SK-N-SH (cell line): ENCODE measurements around the gene RAB6C. TPM values are rescaled to one million over a fixed set of nuclear protein-coding genes. Genes with fewer than 3 reads are reported as not detected.

Experiments
- CTCF ChIA-PET: fragments of 300-600, 350-600 bp; formaldehyde crosslinking; extraction: SDS; loops from one replicate; lab custom pipeline; 2021; lab: Yijun Ruan, JAX
- POLR2A ChIA-PET: fragments of 350-600 bp; sonication (Branson Sonifier 250); formaldehyde crosslinking; extraction: SDS; loops from one replicate; lab custom pipeline; 2020; ENCODE audit warnings: antibody characterized with exemption, inconsistent platforms; lab: Yijun Ruan, JAX
- DNase-seq: peaks from one replicate; pipeline ENCODE4 v3.0.0; 2012
- H2AFZ ChIP-seq: fragments of 200-600 bp; sonication (generic); 2 replicates; pipeline ENCODE4 v1.8.1; 2016; ENCODE audit warnings: antibody characterized with exemption, mild to moderate bottlenecking, low read depth
- H3F3A ChIP-seq: fragments of 200-600 bp; sonication (generic); replicated peaks from 2 replicates; pipeline ENCODE3; 2016; ENCODE audit warnings: antibody characterized with exemption, mild to moderate bottlenecking; ENCODE audit not compliant: insufficient read depth
- H3K27ac ChIP-seq, 2 experiments: fragments of 200-500 bp in 1 of 2; fragments of 200-600 bp in 1 of 2; sonication (Bioruptor generic) in 1 of 2; sonication (generic), shearing (Covaris generic) in 1 of 2; 2 replicates each; pipeline versions ENCODE4 v1.5.1 to v1.6.1; 2014 to 2016; ENCODE audit warnings: low read depth in 2 of 2, inconsistent platforms in 1 of 2, low read length in 1 of 2, mild to moderate bottlenecking in 1 of 2, mixed read lengths in 1 of 2
- H3K27me3 ChIP-seq: fragments of 200-600 bp; sonication (generic), shearing (Covaris generic); 2 replicates; pipeline ENCODE4 v1.6.1; 2016; ENCODE audit warnings: mixed run types; ENCODE audit not compliant: insufficient read depth
- H3K36me3 ChIP-seq, 2 experiments: fragments of 200-500 bp in 1 of 2; fragments of 200-600 bp in 1 of 2; sonication (Bioruptor generic) in 1 of 2; sonication (generic) in 1 of 2; replicated peaks in 1 of 2; 2 replicates each; pipeline versions ENCODE3 to v1.5.1; 2014 to 2016; ENCODE audit warnings: low read length in 1 of 2, mild to moderate bottlenecking in 1 of 2; ENCODE audit not compliant: insufficient read depth in 2 of 2, control insufficient read depth in 1 of 2
- H3K4me1 ChIP-seq, 2 experiments: fragments of 200-500 bp in 1 of 2; fragments of 200-600 bp in 1 of 2; sonication (Bioruptor generic) in 1 of 2; sonication (generic), shearing (Covaris generic) in 1 of 2; 2 replicates each; pipeline versions ENCODE4 v1.5.1 to v1.6.1; 2014 to 2016; ENCODE audit warnings: low read depth in 1 of 2, low read length in 1 of 2, mixed run types in 1 of 2; ENCODE audit not compliant: insufficient read depth in 2 of 2, control insufficient read depth in 1 of 2
- H3K4me2 ChIP-seq: fragments of 200-600 bp; sonication (generic), shearing (Covaris generic); 2 replicates; pipeline ENCODE4 v1.6.1; 2017; ENCODE audit warnings: mixed run types
- H3K4me3 ChIP-seq, 2 experiments: fragments of 200-500 bp in 1 of 2; fragments of 200-600 bp in 1 of 2; sonication (Bioruptor generic) in 1 of 2; sonication (generic), shearing (Covaris generic) in 1 of 2; 2 replicates each; pipeline versions ENCODE4 v1.5.1 to v1.8.1; 2014 to 2016; ENCODE audit warnings: low read depth in 2 of 2, inconsistent platforms in 1 of 2, low read length in 1 of 2, mild to moderate bottlenecking in 1 of 2, mixed read lengths in 1 of 2, moderate library complexity in 1 of 2
- H3K79me2 ChIP-seq: fragments of 200-600 bp; sonication (generic); 2 replicates; pipeline ENCODE4 v1.8.1; 2017; ENCODE audit warnings: mild to moderate bottlenecking; ENCODE audit not compliant: insufficient read depth
- H3K9ac ChIP-seq: fragments of 200-600 bp; sonication (generic); 2 replicates; pipeline ENCODE4 v1.6.1; 2017; ENCODE audit warnings: mixed run types
- H3K9me2 ChIP-seq: fragments of 200-600 bp; sonication (generic); 2 replicates; pipeline ENCODE4 v1.6.1; 2017; ENCODE audit warnings: mixed run types
- H3K9me3 ChIP-seq: fragments of 200-600 bp; sonication (generic); 2 replicates; pipeline ENCODE4 v1.6.1; 2017; ENCODE audit warnings: mixed run types, mild to moderate bottlenecking, moderate library complexity
- H4K20me1 ChIP-seq: fragments of 200-600 bp; sonication (generic); 2 replicates; pipeline ENCODE4 v1.6.1; 2017; ENCODE audit warnings: mild to moderate bottlenecking, mixed run types; ENCODE audit not compliant: insufficient read depth
- CHD2 ChIP-seq: fragments of 150-350 bp; IDR thresholded peaks from 2 replicates; pipeline ENCODE4 v1.6.1; 2018; ENCODE audit warnings: low read length; ENCODE audit not compliant: partially characterized antibody
- CTCF ChIP-seq: fragments of 200-600 bp; sonication (generic); IDR thresholded peaks from 2 replicates; pipeline ENCODE4 v1.6.1; 2017; ENCODE audit warnings: antibody characterized with exemption, mild to moderate bottlenecking, moderate library complexity
- EZH2phosphoT487 ChIP-seq: fragments of 200-600 bp; sonication (generic); IDR thresholded peaks from 2 replicates; pipeline ENCODE4 v1.6.1; 2017; ENCODE audit warnings: low read depth, mixed run types, mild to moderate bottlenecking, antibody characterized with exemption, moderate library complexity, borderline replicate concordance
- FOXJ3 ChIP-seq: sonication (generic); formaldehyde crosslinking; IDR thresholded peaks from 2 replicates; pipeline ENCODE4 v1.5.1; 2020; ENCODE audit warnings: mild to moderate bottlenecking, missing genetic modification reagents
- IRF3 ChIP-seq: fragments of 150-350 bp; IDR thresholded peaks from 2 replicates; pipeline ENCODE4 v1.6.1; 2016; ENCODE audit warnings: mild to moderate bottlenecking, low read depth, low read length
- JUND ChIP-seq: IDR thresholded peaks from 2 replicates; pipeline ENCODE4 v1.4.0; 2012
- MEF2A ChIP-seq: IDR thresholded peaks from 2 replicates; pipeline ENCODE4 v1.4.0; 2012; ENCODE audit warnings: low read depth, borderline replicate concordance
- NRF1 ChIP-seq: IDR thresholded peaks from 2 replicates; pipeline ENCODE4 v1.6.1; 2012; ENCODE audit warnings: low read depth, mild to moderate bottlenecking, low read length
- POLR2AphosphoS5 ChIP-seq: IDR thresholded peaks from 2 replicates; pipeline ENCODE4 v1.6.1; 2012; ENCODE audit warnings: low read depth, low read length
- RAD21 ChIP-seq: IDR thresholded peaks from 2 replicates; pipeline ENCODE4 v1.6.1; 2012; ENCODE audit warnings: mild to moderate bottlenecking, low read length
- REST ChIP-seq: IDR thresholded peaks from 2 replicates; pipeline ENCODE4 v1.6.1; 2012; ENCODE audit warnings: mild to moderate bottlenecking, low read depth, low read length, moderate library complexity
- RFX5 ChIP-seq: IDR thresholded peaks from 2 replicates; pipeline ENCODE4 v1.6.1; 2012; ENCODE audit warnings: mild to moderate bottlenecking, improper control_type of control experiment, low read length
- TCF12 ChIP-seq: IDR thresholded peaks from 2 replicates; pipeline ENCODE4 v1.4.0; 2012
- TEAD4 ChIP-seq: IDR thresholded peaks from 2 replicates; pipeline ENCODE4 v1.4.0; 2012; ENCODE audit warnings: mild to moderate bottlenecking, borderline replicate concordance; ENCODE audit not compliant: insufficient read depth
- USF2 ChIP-seq: fragments of 150-350 bp; IDR thresholded peaks from 2 replicates; pipeline ENCODE4 v1.6.1; 2017; ENCODE audit warnings: antibody characterized with exemption, low read length, low read depth, borderline replicate concordance
- YY1 ChIP-seq: IDR thresholded peaks from 2 replicates; pipeline ENCODE4 v1.4.0; 2012; ENCODE audit warnings: low read depth, mild to moderate bottlenecking
- ZBTB33 ChIP-seq: IDR thresholded peaks from 2 replicates; pipeline ENCODE4 v1.4.0; 2012; ENCODE audit warnings: low read depth, borderline replicate concordance
- WGBS: methylation state at CpG from one replicate; pipeline ENCODE4 v1.1.6; 2017; ENCODE audit warnings: low lambda C conversion rate; 5-methylcytosine and 5-hydroxymethylcytosine counted together
- polyA plus RNA-seq, 3 experiments: library from polyadenylated mRNA; depleted of rRNA; stranded (reverse); fragments of >200 nt; gene quantifications; 2 replicates each; pipeline ENCODE4 v1.2.3, GENCODE V29; 2012
- TF ChIP-seq, protein P1 (sequence below): IDR thresholded peaks from 2 replicates; pipeline ENCODE4; 2012
- TF ChIP-seq, protein P2 (sequence below): IDR thresholded peaks from 2 replicates; pipeline ENCODE4 v1.4.0; 2012; ENCODE audit warnings: low read depth, borderline replicate concordance

Gene RAB6C
- polyA plus RNA-seq, 1 of the 3 experiments (the other 2 are of a cell fraction): 0.02 TPM

GRCh38 chr2:130019402-130019801 lies 39.9 kb downstream of the RAB6C start:
- no peak for DNase-seq
- ChIA-PET POLR2A (no interaction called here), CTCF (no interaction called here)

More at GRCh38 chr2:130019402-130019801, 39.9 kb downstream of the RAB6C start:
- Histone ChIP-seq H3K4me1 (no peaks in the 10 kb centered on the region), H3K4me3 (no peak overlapping the region), H3K9me2 (no peaks in the 10 kb centered on the region), H3F3A (no peaks in the 10 kb centered on the region), H3K27me3 (no peaks in the 10 kb centered on the region), H3K4me2 (no peak overlapping the region), H2AFZ (no peak overlapping the region), H3K9me3 (no peaks in the 10 kb centered on the region), H4K20me1 (no peaks in the 10 kb centered on the region), H3K36me3 (no peaks in the 10 kb centered on the region), H3K79me2 (no peaks in the 10 kb centered on the region), H3K27ac (no peak overlapping the region), H3K9ac (no peak overlapping the region)
- TF ChIP-seq JUND (no peak), EZH2phosphoT487 (no peak), TEAD4 (no peak), REST (no peak), POLR2AphosphoS5 (no peak), MEF2A (no peak), FOXJ3 (CRISPR knock-in tag) (no peak), RFX5 (no peak), CHD2 (no peak), NRF1 (no peak), USF2 (no peak), TCF12 (no peak), YY1 (no peak), IRF3 (no peak), CTCF (no peak), RAD21 (no peak), ZBTB33 (no peak)
- TF ChIP-seq, protein P1, sequence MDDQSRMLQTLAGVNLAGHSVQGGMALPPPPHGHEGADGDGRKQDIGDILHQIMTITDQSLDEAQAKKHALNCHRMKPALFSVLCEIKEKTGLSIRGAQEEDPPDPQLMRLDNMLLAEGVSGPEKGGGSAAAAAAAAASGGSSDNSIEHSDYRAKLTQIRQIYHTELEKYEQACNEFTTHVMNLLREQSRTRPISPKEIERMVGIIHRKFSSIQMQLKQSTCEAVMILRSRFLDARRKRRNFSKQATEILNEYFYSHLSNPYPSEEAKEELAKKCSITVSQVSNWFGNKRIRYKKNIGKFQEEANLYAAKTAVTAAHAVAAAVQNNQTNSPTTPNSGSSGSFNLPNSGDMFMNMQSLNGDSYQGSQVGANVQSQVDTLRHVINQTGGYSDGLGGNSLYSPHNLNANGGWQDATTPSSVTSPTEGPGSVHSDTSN: no peak
- TF ChIP-seq, protein P2, sequence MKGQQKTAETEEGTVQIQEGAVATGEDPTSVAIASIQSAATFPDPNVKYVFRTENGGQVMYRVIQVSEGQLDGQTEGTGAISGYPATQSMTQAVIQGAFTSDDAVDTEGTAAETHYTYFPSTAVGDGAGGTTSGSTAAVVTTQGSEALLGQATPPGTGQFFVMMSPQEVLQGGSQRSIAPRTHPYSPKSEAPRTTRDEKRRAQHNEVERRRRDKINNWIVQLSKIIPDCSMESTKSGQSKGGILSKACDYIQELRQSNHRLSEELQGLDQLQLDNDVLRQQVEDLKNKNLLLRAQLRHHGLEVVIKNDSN: no peak
- 41% methylated on average over 2 of the region's 2 CpGs for WGBS
